H1 (cell line): ENCODE data around the gene PCSK9. TPM values are rescaled to one million over a fixed set of nuclear protein-coding genes. Genes with fewer than 3 reads are reported as not detected.
A peak's percentile ranks its signal among the peaks of the same experiment; 100 is the strongest.
"Not testable (repeated sequence)": the region's sequence is repeated elsewhere in the genome, so short reads cannot be mapped to it uniquely, and the experiment has no call there.

ENCODE experiments used
- CTCF ChIA-PET: fragments of 300-600 bp; sonication (Branson Sonifier 250); formaldehyde crosslinking; loops from one replicate; lab custom pipeline; 2021; ENCODE audit not compliant: partially characterized antibody; lab: Charles Lee
- POLR2A ChIA-PET: fragments of 300-600 bp; sonication (Branson Sonifier 250); formaldehyde crosslinking; loops from one replicate; lab custom pipeline; 2021; ENCODE audit warnings: inconsistent platforms; ENCODE audit not compliant: partially characterized antibody; lab: Charles Lee
- DNase-seq, 2 experiments: peaks; one replicate each; pipeline versions ENCODE4 v3.0.0 to v3.0.0-alpha.2; 2010 to 2022; ENCODE audit warnings: low spot score in 2 of 2, low read depth in 1 of 2, mixed read lengths in 1 of 2
- FAIRE-seq: peaks from 2 replicates; lab custom pipeline; 2011; peaks lifted over from hg19 to GRCh38; lab: Jason Lieb, UNC
- H2AFZ ChIP-seq: 2 replicates; pipeline ENCODE4 v1.8.1; 2012; ENCODE audit warnings: low read length, inconsistent platforms
- H2AK5ac ChIP-seq: 2 replicates; pipeline ENCODE4 v1.6.1; 2013; ENCODE audit warnings: low read depth, low read length
- H2BK120ac ChIP-seq: replicated peaks from 2 replicates; pipeline ENCODE3; 2013; ENCODE audit warnings: low read depth, low read length, inconsistent platforms
- H2BK12ac ChIP-seq: 2 replicates; pipeline ENCODE4 v1.6.1; 2013; ENCODE audit warnings: low read depth, low read length
- H2BK15ac ChIP-seq: 2 replicates; pipeline ENCODE4 v1.6.1; 2013; ENCODE audit warnings: low read length
- H2BK20ac ChIP-seq: 2 replicates; pipeline ENCODE4 v1.6.1; 2013; ENCODE audit warnings: low read length
- H2BK5ac ChIP-seq: 2 replicates; pipeline ENCODE4 v1.6.1; 2013; ENCODE audit warnings: low read depth, low read length
- H3K14ac ChIP-seq: 2 replicates; pipeline ENCODE4 v1.6.1; 2013; ENCODE audit warnings: inconsistent platforms; ENCODE audit not compliant: insufficient read length
- H3K18ac ChIP-seq: 2 replicates; pipeline ENCODE4 v1.6.1; 2013; ENCODE audit warnings: low read length; ENCODE audit errors: extremely low read depth
- H3K23ac ChIP-seq: 2 replicates; pipeline ENCODE4 v1.6.1; 2013; ENCODE audit warnings: inconsistent platforms; ENCODE audit not compliant: insufficient read length
- H3K23me2 ChIP-seq: 2 replicates; pipeline ENCODE4 v1.6.1; 2013; ENCODE audit warnings: low read depth, low read length
- H3K27ac ChIP-seq: 2 replicates; pipeline ENCODE4 v1.6.1; 2011; ENCODE audit warnings: low read depth, low read length, inconsistent platforms
- H3K27me3 ChIP-seq, 4 experiments: replicated peaks in 1 of 4; 1 replicate in 1 of 4; 2 replicates in 3 of 4; pipeline versions ENCODE4 v1.6.1 to v1.8.1; 2011 to 2013; ENCODE audit warnings: low read length in 3 of 4, mild to moderate bottlenecking in 3 of 4, inconsistent platforms in 2 of 4, mixed read lengths in 2 of 4, moderate library complexity in 1 of 4; ENCODE audit not compliant: control insufficient read depth in 3 of 4, insufficient read depth in 3 of 4; ENCODE audit errors: extremely low read depth in 1 of 4
- H3K36me3 ChIP-seq, 4 experiments: 2 replicates each; pipeline versions ENCODE4 v1.6.1 to v1.8.1; 2011 to 2013; ENCODE audit warnings: mild to moderate bottlenecking in 4 of 4, low read length in 3 of 4, moderate library complexity in 2 of 4, control low read depth in 1 of 4, inconsistent platforms in 1 of 4; ENCODE audit not compliant: insufficient read depth in 4 of 4, control insufficient read depth in 2 of 4
- H3K4ac ChIP-seq: replicated peaks from 2 replicates; pipeline ENCODE3; 2013; ENCODE audit warnings: low read length, low read depth, mixed read lengths, inconsistent platforms; ENCODE audit not compliant: insufficient read length
- H3K4me1 ChIP-seq, 4 experiments: replicated peaks in 1 of 4; 1 replicate in 1 of 4; 2 replicates in 3 of 4; pipeline versions ENCODE4 v1.6.1 to v1.8.1; 2011 to 2013; ENCODE audit warnings: low read length in 3 of 4, inconsistent platforms in 2 of 4, mixed read lengths in 1 of 4; ENCODE audit not compliant: insufficient read depth in 4 of 4, control insufficient read depth in 3 of 4
- H3K4me2 ChIP-seq, 2 experiments: 2 replicates each; pipeline versions ENCODE4 v1.6.1 to v1.8.1; 2011 to 2013; ENCODE audit warnings: low read depth in 2 of 2, low read length in 2 of 2, control low read depth in 1 of 2, inconsistent platforms in 1 of 2, mild to moderate bottlenecking in 1 of 2; ENCODE audit not compliant: insufficient read depth in 1 of 2
- H3K4me3 ChIP-seq, 4 experiments: fragments of 200-600, 300-600 bp in 1 of 4; sonication (generic), shearing (Covaris generic), sonication (Bioruptor Twin) in 1 of 4; 2 replicates each; pipeline versions ENCODE4 v1.5.1 to v1.8.1; 2011 to 2016; ENCODE audit warnings: low read length in 4 of 4, low read depth in 3 of 4, control low read depth in 2 of 4, inconsistent platforms in 2 of 4, mild to moderate bottlenecking in 2 of 4, mixed read lengths in 1 of 4, moderate library complexity in 1 of 4; ENCODE audit not compliant: insufficient read depth in 2 of 4; ENCODE audit errors: extremely low read depth in 1 of 4
- H3K56ac ChIP-seq: replicated peaks from 2 replicates; pipeline ENCODE3; 2013; ENCODE audit warnings: low read depth, mild to moderate bottlenecking, mixed read lengths, low read length, inconsistent platforms; ENCODE audit not compliant: insufficient read length
- H3K79me1 ChIP-seq: 2 replicates; pipeline ENCODE4 v1.6.1; 2013; ENCODE audit warnings: low read depth, low read length, control low read depth
- H3K79me2 ChIP-seq, 2 experiments: 2 replicates each; pipeline versions ENCODE4 v1.6.1 to v1.8.1; 2012 to 2013; ENCODE audit warnings: low read length in 2 of 2, mild to moderate bottlenecking in 2 of 2, inconsistent platforms in 1 of 2; ENCODE audit not compliant: insufficient read depth in 2 of 2, control insufficient read depth in 1 of 2
- H3K9ac ChIP-seq, 4 experiments: replicated peaks in 1 of 4; 1 replicate in 1 of 4; 2 replicates in 3 of 4; pipeline versions ENCODE4 v1.6.1 to v1.8.1; 2011 to 2013; ENCODE audit warnings: low read depth in 3 of 4, low read length in 3 of 4, control low read depth in 2 of 4, mild to moderate bottlenecking in 2 of 4, moderate library complexity in 2 of 4, inconsistent platforms in 1 of 4; ENCODE audit errors: extremely low read depth in 1 of 4
- H3K9me3 ChIP-seq, 2 experiments: 2 replicates each; pipeline versions ENCODE4 v1.6.1 to v1.8.1; 2012 to 2013; ENCODE audit warnings: mild to moderate bottlenecking in 2 of 2, moderate library complexity in 2 of 2, control low read depth in 1 of 2, inconsistent platforms in 1 of 2, low read depth in 1 of 2, low read length in 1 of 2, mixed read lengths in 1 of 2; ENCODE audit not compliant: insufficient read depth in 2 of 2
- H4K20me1 ChIP-seq, 2 experiments: replicated peaks in 1 of 2; 2 replicates each; pipeline versions ENCODE3 to v1.8.1; 2011 to 2013; ENCODE audit warnings: inconsistent platforms in 2 of 2, low read length in 2 of 2, mild to moderate bottlenecking in 1 of 2; ENCODE audit not compliant: insufficient read depth in 2 of 2, control insufficient read depth in 1 of 2
- H4K5ac ChIP-seq: 2 replicates; pipeline ENCODE4 v1.6.1; 2013; ENCODE audit warnings: low read length, low read depth, mixed read lengths, inconsistent platforms; ENCODE audit not compliant: insufficient read length
- H4K8ac ChIP-seq: 2 replicates; pipeline ENCODE4 v1.8.0; 2013; ENCODE audit warnings: mild to moderate bottlenecking, moderate library complexity, low read length, inconsistent platforms; ENCODE audit not compliant: insufficient read depth; ENCODE audit errors: extremely low read depth
- H4K91ac ChIP-seq: replicated peaks from 2 replicates; pipeline ENCODE3; 2013; ENCODE audit warnings: low read length, mixed read lengths, inconsistent platforms; ENCODE audit not compliant: insufficient read length
- ATF3 ChIP-seq: IDR thresholded peaks from 2 replicates; pipeline ENCODE4 v1.6.1; 2011; ENCODE audit warnings: low read depth, mild to moderate bottlenecking, low read length; ENCODE audit not compliant: insufficient read depth
- CEBPB ChIP-seq: IDR thresholded peaks from 2 replicates; pipeline ENCODE4 v1.6.1; 2012; ENCODE audit warnings: low read depth, low read length
- CHD2 ChIP-seq: IDR thresholded peaks from 2 replicates; pipeline ENCODE4 v1.6.1; 2012; ENCODE audit warnings: low read length, improper control_type of control experiment
- NRF1 ChIP-seq: IDR thresholded peaks from 2 replicates; pipeline ENCODE4 v1.6.1; 2011; ENCODE audit warnings: mild to moderate bottlenecking, low read depth, low read length, improper control_type of control experiment
- POLR2AphosphoS5 ChIP-seq: IDR thresholded peaks from 2 replicates; pipeline ENCODE4 v1.6.1; 2011; ENCODE audit warnings: low read depth, low read length
- SP4 ChIP-seq: IDR thresholded peaks from 2 replicates; pipeline ENCODE4 v1.6.1; 2012; ENCODE audit warnings: low read length, inconsistent platforms
- WGBS, 2 experiments: shearing (Covaris generic) in 1 of 2; methylation state at CpG; one replicate each; pipeline versions ENCODE4 v1.1.6 to v1.1.7; 2013 to 2015; ENCODE audit warnings: low lambda C conversion rate in 2 of 2, mixed read lengths in 2 of 2, inconsistent platforms in 1 of 2, low coverage in 1 of 2, missing lambda C conversion rate in 1 of 2; ENCODE audit not compliant: insufficient replicate concordance in 2 of 2, insufficient coverage in 1 of 2, insufficient read length in 1 of 2; ENCODE audit errors: extremely low coverage in 1 of 2, missing lambda C conversion rate in 1 of 2; 5-methylcytosine and 5-hydroxymethylcytosine counted together
- polyA plus RNA-seq, 7 experiments: library from polyadenylated mRNA; depleted of rRNA in 3 of 7; stranded (reverse) in 5 of 7; unstranded in 2 of 7; fragments of >200 nt in 5 of 7; fragments of 200-250 nt in 2 of 7; gene quantifications; 1 replicate in 5 of 7; 2 replicates in 1 of 7; 4 replicates in 1 of 7; pipeline versions ENCODE4 v1.2.1 to v1.2.3, GENCODE V29; 2011 to 2013; ENCODE audit warnings: missing spikeins in 2 of 7, mixed read lengths in 2 of 7
- total RNA-seq: library from RNA; stranded (reverse); fragmentation: NEBNext Ultra II Directional; extraction: Animal tissue kit (Norgen Biotek cat#: 25700); gene quantifications from 2 replicates; pipeline ENCODE4 v1.2.1, GENCODE V29; 2021
- TF ChIP-seq, protein P1 (sequence below): IDR thresholded peaks from 2 replicates; pipeline ENCODE4 v1.6.1; 2012; ENCODE audit warnings: inconsistent platforms

PCSK9 gene
- total and polyA plus RNA-seq, 2 of the 8 experiments (the other 6 are each of a cell fraction or from before 2014, with no cell fraction given): 22.3 to 32.3 TPM

DNA sequence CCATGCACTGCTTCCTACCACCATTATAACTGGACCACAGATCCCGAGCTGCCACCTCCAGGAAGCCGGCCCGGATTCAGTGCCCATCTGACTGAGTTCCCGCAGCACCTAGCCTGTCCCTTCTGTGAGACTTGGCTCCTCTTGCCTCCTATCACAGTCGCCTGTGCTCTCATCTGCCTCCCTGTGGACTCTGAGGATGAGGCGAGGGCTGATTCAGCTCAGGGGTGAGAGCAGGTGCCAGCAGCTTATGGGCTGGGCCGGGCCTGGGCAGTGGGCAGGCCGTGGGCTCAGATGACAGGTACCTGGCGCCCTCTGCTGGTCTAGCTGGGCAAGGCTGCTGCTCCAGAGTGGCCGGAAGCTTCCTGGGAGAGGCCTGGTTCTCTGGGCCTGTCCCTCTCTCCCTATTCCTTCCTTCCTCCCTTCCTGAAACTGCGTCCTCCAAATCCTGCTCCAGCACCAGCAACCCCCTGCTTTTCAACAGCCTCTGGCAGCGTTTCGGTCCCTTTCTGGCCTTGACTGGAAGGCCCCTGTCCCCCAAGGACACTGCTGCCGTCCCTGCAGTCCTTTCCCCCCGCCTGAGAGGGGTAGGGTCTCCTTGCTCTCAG is 17.3 kb upstream of the PCSK9 start (continued):
- TF ChIP-seq NRF1 (no peak), SP4 (peak; percentile 73; the same call in 1 of the 2 replicates), CEBPB (0 out of 2 replicates have a peak, but pooled peaks have one; percentile 24), POLR2AphosphoS5 (no peak), ATF3 (no peak), CHD2 (peak; percentile 72)
- TF ChIP-seq, protein P1, sequence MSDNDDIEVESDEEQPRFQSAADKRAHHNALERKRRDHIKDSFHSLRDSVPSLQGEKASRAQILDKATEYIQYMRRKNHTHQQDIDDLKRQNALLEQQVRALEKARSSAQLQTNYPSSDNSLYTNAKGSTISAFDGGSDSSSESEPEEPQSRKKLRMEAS: peak; percentile 90
- TF ChIP-seq, all 59 proteins: peak for 22

GRCh38 chr1:55024163-55024562 is 15.2 kb upstream of the PCSK9 start:
- H3K56ac ChIP-seq, H2AFZ ChIP-seq, H2BK15ac ChIP-seq, H3K9me3 ChIP-seq, H4K20me1 ChIP-seq, H3K4me1 ChIP-seq, POLR2A ChIA-PET, H2AK5ac ChIP-seq, H4K8ac ChIP-seq, H3K23ac ChIP-seq, H3K4me2 ChIP-seq, H3K79me2 ChIP-seq, DNase-seq, H4K91ac ChIP-seq, H4K5ac ChIP-seq, H3K79me1 ChIP-seq, H3K27ac ChIP-seq, H2BK12ac ChIP-seq, H3K4me3 ChIP-seq, H2BK5ac ChIP-seq, H2BK120ac ChIP-seq, H3K18ac ChIP-seq, CTCF ChIA-PET, H3K14ac ChIP-seq, H2BK20ac ChIP-seq, H3K36me3 ChIP-seq, H3K9ac ChIP-seq, FAIRE-seq, H3K4ac ChIP-seq, H3K23me2 ChIP-seq, H3K27me3 ChIP-seq: not testable (repeated sequence)
- WGBS, 2 experiments: 94% methylated on average over 9 of the region's 10 CpGs; no CpG with 5 or more reads in 1 of the 2 experiments
